ENCODE measurements around the gene ROCK2.

ROCK2 gene

DNA sequence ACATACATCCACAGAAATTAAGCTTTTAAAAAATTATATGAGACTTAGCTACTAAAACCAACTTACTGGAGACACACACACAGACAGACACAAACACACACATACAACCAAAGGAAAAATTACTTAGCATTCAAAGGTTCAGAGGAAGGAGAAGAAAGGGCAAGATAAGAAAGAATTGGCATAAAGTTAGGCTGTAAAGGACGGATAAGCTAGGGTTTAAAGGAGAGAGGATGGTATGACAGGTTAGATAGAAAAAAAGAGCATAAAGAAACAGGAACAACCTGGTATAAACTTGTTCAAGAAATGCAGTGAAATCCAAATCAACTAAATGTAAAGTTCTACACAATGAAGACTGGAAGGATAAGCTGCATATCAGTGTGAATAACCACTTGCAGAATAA, 115.7 kb downstream of the ROCK2 start:
- DNase-seq: no peak

GRCh38 chr2:11227595-11227994, 116.8 kb downstream of the ROCK2 start:
- no peak for DNase-seq

- DNase-seq: peak; percentile 69
Observed at GRCh38 chr2:11224887-11225286, 119.5 kb downstream of the ROCK2 start.

- no peak for DNase-seq
Observed at GRCh38 chr2:11222845-11223244, 121.6 kb downstream of the ROCK2 start.

DNA sequence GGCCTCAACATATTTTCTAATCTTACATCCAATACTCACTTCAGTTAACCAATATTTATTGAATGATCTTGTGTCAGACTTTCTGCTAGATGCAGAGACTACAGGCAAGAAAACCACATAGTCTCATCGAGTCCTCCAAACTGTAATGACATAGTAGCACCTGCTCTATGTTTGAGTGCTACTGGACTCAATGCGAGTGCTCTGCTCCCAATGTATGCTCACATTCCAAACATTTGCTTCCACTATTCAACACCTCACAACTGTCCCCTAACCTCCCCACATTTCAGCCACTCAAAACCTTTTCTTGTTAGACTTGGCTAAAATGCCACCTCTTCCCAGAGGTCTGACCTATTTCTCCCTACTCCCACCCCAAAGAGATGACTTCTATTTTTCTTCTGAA, 124.0 kb downstream of the ROCK2 start:
- DNase-seq: no peak

DNA sequence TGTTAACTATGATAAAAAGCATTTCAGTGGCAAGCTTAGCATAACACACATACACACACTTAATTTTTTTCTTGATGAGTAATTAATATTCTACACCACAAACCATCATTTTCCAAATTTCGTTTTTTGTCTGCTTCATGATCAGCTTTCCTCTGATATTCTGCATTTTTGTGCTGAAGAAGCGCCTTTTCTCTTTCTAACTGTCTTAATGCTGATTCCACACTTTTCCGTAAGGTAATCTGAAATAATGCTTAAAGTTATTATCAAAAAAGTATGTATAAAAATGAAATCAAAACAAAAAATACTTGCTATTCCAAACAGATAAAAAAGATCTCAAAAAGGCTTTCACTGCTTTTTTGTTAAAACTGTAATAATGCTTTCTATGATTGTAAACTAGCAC, 129.0 kb downstream of the ROCK2 start:
- DNase-seq: no peak

DNA sequence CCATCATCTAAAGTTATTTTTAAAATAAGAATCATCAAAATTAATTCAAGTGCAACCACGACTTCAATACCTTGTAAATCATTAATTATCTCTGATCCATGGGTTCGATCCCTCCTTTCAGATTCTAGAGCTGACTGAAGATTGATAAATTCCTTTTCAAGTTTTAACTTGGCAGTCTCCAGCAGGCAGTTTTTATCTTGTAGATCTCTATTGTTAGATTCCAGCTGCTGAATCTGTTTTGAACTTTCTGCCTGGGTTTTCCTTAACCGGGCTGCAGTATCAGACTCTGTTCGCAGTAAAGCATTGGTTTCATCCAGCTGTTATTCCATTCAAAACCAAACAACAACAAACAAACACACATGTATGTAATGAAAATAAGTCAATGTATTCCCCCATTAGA, 129.7 kb downstream of the ROCK2 start:
- no peak for DNase-seq

DNA sequence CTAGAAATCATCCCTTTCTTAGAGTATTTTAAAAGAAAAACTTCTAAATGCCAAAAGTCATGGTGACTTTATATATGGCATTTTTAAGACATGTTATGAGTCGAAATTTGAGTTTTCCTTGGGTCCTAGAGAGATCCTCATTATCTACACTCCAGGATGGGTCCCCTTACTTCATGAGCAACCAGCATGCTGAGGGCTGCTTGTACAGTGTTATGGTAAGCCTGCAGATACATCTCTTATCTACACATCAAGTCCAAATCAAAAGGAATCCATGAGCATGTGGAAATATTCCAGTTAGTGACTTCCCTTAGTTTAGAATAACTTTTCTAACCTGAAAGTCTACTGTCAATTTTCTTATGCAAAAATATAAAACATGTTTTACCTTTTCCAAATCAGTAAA, 130.5 kb downstream of the ROCK2 start:
- no peak for DNase-seq

DNA sequence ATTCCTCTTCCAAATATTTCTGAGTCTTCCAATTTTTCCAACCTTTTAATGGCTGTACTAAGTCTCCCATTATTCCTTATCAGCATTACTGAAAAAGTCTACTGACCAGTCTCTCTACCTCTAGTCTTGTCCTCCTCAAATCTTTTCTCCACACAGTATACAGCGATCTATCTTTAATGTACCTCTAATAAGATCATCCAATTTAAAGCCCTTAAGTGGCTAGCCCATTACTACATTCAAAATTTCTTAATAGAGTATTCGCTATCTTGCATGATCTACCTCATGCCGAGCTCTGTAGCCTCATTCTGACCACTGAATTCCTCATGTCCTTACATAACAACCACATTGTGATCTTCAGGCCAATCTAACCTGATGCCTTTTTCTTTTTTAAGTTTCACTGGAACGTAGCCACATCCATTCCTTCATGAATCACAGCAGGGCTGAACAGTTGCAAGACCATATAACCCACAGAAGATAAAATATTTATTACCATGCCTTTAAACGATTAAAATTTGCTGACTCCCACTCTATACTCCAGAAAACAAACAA, 131.3 kb downstream of the ROCK2 start:
- no peak for DNase-seq

DNA sequence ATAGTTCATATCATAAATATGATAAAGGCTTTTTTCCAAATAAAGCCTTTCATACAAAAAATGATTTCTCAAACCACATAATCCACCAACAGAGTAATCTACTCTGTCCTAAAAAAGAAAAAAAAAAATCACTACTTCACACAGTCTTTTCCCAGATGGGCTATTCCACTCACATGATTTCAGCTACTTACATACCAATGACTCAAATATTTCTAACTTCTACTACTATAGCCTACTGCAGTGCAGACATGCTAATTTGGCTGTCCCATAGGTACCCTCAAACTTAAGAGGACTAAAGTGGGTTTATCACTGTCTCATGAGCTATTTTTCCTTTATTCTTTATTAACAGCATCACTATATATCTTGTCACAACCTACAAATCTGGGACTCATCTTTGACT, 131.8 kb downstream of the ROCK2 start:
- no peak for DNase-seq

DNA sequence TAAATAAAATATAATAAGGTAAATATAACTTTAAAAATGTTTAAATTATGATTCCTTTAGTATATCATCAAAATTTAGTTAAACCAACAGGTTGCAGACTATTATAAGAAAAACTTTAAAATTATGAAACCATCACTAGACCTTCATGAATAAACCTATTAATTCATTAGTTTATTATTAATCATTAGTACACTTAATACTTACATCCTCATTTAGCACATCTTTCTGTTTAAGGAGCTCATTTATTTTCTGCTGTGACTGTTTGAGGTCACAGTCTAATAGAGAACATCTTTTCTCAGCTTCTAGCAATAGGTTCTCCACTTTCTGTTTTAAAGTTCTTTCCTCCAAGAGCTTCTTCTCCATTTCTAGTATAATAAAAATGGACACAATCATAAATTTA, 136.4 kb downstream of the ROCK2 start:
- DNase-seq: no peak

DNA sequence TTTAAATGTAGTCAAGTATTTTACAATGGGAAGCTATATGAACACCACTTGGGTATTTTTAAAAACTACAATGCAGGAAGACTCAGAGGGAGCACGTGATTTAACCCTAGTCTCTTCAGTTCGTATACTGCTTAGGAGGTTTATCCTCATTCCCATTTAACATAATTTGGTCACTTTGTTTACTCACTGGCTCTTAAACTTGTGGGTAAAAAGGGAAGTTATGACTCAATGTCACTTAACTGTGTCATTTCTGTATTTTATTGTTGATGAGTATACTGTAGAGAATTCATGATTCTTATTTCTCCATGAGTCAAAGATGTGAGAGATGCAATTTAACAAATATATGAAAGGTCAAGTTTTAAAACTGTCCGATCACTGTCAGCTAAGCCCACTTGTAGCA, 141.0 kb downstream of the ROCK2 start:
- peak; percentile 87 for DNase-seq

DNA sequence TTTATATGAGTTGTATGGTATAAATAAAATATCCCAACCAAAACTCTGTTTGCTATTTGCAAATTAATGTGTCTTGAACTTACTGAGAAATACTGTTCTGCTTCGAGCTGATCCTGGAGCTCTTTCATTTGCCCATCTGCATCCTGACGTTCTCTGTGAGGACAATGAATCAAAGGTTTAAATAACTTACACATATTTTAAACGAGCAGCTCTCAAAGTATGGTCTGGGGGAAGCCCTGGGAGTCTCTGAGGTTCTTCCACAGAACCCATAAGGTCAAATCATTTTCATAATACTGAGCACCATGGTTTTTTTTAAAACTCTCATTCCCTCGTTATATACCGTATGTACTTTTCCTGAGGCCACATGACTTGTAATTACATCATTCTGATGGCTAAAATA, 142.5 kb downstream of the ROCK2 start:
- no peak for DNase-seq

DNA sequence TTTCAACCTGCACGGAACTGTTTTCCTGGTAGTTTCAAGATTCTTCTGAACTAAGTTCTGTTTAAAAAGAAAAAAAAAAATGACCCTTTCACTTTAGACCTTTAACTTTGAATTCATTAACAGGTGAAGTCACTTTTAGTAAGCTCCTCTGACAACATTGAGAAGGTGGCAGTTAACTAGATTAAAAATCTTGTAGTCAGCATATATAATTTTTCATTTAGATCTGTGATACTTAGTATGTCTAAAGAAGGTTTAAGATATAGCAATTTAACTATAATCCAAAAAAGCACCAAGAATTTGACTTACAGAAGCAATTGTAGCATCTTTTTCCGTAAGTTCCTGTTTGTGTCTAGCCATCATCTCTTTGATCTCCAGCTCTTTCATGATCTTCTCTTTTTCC, 143.8 kb downstream of the ROCK2 start:
- no peak for DNase-seq

DNA sequence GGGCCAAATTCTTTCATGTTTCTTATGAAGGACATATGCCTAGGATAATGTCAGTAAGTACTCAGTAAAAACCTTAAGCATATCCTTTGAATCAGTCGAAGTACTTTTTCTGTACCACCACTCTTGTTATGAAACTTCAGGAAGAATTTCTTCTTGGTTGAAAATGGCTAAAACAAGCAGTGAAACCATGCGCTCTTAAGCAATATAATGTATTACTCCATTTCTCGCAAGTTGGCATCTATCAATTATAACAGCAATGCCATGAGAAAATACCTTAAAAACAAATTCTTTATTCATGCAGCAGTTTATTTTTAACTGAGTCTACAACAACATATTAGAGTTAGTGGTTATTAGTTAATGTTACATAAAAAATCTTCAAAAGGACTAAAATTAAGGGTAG, 148.2 kb downstream of the ROCK2 start:
- peak; percentile 28 for DNase-seq

- DNase-seq: peak; percentile 48
Observed at GRCh38 chr2:11187731-11188130, 156.7 kb downstream of the ROCK2 start.

DNA sequence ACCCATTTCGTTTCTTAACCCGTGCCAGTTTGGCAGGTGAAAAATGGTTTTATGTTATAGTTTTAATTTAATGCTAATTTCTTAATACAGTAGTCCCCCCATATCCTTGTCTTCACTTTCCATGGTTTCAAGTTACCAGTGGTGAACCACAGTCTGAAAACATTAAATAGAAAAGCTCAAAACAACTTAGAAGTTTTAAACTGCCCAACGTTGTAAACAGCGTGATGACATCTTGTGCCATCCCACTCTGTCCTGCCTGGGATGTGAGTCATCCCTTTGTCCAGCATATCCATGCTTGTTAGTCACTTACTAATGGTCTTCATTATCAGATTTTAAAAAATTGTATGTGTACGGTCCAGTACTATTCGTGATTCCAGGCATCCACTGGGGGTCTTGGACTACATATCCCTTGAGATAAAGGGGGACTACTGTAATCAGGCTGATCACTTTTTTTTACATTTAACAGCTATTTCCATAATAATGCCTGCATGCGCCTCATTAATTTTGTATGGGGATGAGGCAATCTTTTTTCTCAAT, 157.3 kb downstream of the ROCK2 start:
- DNase-seq: peak; percentile 68

DNA sequence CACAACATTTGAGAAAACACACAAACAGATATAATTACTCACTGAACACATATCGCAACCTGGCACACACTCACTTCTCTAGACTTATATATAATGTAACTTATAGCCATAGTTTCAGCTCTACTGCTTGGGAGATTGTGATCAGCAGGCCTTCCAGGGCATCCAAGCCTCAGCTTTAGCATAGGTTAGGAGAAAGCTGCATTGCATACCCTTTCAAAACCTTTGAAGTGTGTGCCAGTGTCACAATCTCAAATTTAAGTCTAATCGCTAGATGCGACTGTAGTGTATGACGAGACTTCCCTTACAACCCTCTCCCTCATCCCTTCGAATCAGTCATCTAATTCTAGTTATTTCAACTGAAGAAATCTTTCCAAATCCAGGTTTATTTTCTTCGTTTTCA, 158.3 kb downstream of the ROCK2 start:
- no peak for DNase-seq

DNA sequence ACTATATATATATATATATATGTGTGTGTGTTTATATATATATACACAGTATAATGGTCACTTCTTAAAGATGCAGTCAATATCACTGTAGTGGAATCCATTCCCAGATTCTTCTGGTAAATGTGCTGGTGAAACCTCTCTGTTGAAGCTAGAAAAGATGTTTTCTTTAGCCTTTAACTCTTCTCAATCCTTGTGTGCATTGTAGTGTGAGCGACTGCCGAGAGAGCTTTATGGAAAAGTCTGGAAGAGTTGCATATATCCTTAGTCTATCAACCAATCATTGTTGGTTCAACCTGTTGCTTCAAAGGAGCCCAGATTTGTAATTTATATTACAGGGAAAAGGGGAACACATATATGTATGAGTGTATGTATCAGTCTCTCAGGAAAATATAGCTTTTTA, 161.5 kb downstream of the ROCK2 start:
- DNase-seq: no peak

- no peak for DNase-seq
Observed at GRCh38 chr2:11180653-11181052, 163.8 kb downstream of the ROCK2 start.

- no peak for DNase-seq
Observed at GRCh38 chr2:11179899-11180298, 164.5 kb downstream of the ROCK2 start.

GRCh38 chr2:11179196-11179595, 165.2 kb downstream of the ROCK2 start:
- no peak for DNase-seq

GRCh38 chr2:11177871-11178690, 166.4 kb downstream of the ROCK2 start:
- DNase-seq: peak; percentile 23

DNA sequence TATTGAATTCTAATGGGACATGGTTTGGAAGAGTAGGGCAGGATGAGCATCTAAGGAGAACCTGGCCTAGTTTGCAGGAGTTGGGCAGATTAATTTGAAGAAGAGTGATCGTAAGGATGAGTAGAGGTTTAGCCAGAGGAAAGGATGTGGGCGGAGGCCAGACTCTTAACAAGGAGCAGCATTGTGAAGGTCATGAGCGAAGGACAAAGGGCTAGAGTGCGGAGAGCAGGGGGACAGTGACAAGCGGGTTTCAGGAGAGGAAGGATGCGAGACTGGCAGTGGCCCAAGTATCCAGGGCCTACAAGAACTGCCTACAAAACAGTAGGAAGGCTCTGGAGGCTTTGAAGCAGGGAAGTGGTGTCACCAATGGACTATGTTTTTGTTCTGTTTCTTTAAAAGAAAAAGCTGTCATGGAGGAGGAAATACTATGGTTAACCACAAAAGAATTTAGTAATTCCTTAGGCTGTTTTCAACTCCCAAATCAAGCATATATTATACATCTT, 169.1 kb downstream of the ROCK2 start:
- peak; percentile 36 for DNase-seq
